Progenitor cell of endocrine pancreas (in vitro differentiated cells): ENCODE measurements around the gene SOD3. TPM values are rescaled to one million over a fixed set of nuclear protein-coding genes. Genes with fewer than 3 reads are reported as not detected.

ENCODE experiments used
- DNase-seq: peaks from one replicate; pipeline ENCODE4 v3.0.0; 2021; ENCODE audit warnings: low spot score; ENCODE audit not compliant: unreplicated experiment
- H3K27ac Mint-ChIP-seq: 2 replicates; pipeline ENCODE4 v1.8.0; 2021; ENCODE audit warnings: mild to moderate bottlenecking, moderate library complexity, mixed read lengths
- H3K27me3 Mint-ChIP-seq: 2 replicates; pipeline ENCODE4 v1.8.0; 2021; ENCODE audit warnings: mixed read lengths
- H3K36me3 Mint-ChIP-seq: 2 replicates; pipeline ENCODE4 v1.8.0; 2022; ENCODE audit warnings: mixed read lengths; ENCODE audit not compliant: insufficient read depth
- H3K4me1 Mint-ChIP-seq: 2 replicates; pipeline ENCODE4 v1.8.0; 2021; ENCODE audit warnings: low read depth, mixed read lengths
- H3K4me3 Mint-ChIP-seq: 2 replicates; pipeline ENCODE4 v1.8.0; 2021; ENCODE audit warnings: low read depth, mild to moderate bottlenecking, moderate library complexity, mixed read lengths
- H3K9me3 Mint-ChIP-seq: 2 replicates; pipeline ENCODE4 v1.8.0; 2021; ENCODE audit warnings: low read depth, mixed read lengths
- CTCF ChIP-seq: fragments of 200-600 bp; sonication (generic); IDR thresholded peaks from one replicate; pipeline ENCODE4 v1.5.0; 2021; ENCODE audit warnings: antibody characterized with exemption, mild to moderate bottlenecking; ENCODE audit not compliant: unreplicated experiment
- total RNA-seq: library from RNA; stranded (reverse); gene quantifications from 2 replicates; pipeline ENCODE4 v1.2.1, GENCODE V29; 2021

Gene SOD3
- total RNA-seq, 1 donor from 2014 or later = 6.2 TPM

GRCh38 chr4:24781999-24782745, 13.2 kb upstream of the SOD3 start:
- H3K4me1 Mint-ChIP-seq = no peaks in the 10 kb centered on the region
- DNase-seq = no peak
- no peak overlapping the region for H3K4me3 Mint-ChIP-seq
- peaks cover 17% of the 10 kb centered on the region for H3K27me3 Mint-ChIP-seq
- TF ChIP-seq CTCF = no peak
- H3K9me3 Mint-ChIP-seq = peaks cover 3% of the 10 kb centered on the region
- H3K36me3 Mint-ChIP-seq = peaks cover 1% of the 10 kb centered on the region
- H3K27ac Mint-ChIP-seq = no peak overlapping the region

- no peak overlapping the region for H3K27ac Mint-ChIP-seq
- no peak for TF ChIP-seq CTCF
- no peak for DNase-seq
- peaks cover 7% of the 10 kb centered on the region for H3K9me3 Mint-ChIP-seq
- no peak overlapping the region for H3K4me3 Mint-ChIP-seq
- peaks cover 12% of the 10 kb centered on the region for H3K27me3 Mint-ChIP-seq
- peaks cover 1% of the 10 kb centered on the region for H3K36me3 Mint-ChIP-seq
- H3K4me1 Mint-ChIP-seq = no peaks in the 10 kb centered on the region
Observed at GRCh38 chr4:24783506-24783905, 11.9 kb upstream of the SOD3 start.

GRCh38 chr4:24791043-24791442, 4.3 kb upstream of the SOD3 start:
- Mint-ChIP-seq H3K4me1 (peaks cover 32% of the 10 kb centered on the region), H3K27me3 (peaks cover 2% of the 10 kb centered on the region), H3K36me3 (peaks cover 1% of the 10 kb centered on the region), H3K27ac (no peak overlapping the region), H3K9me3 (peaks cover 9% of the 10 kb centered on the region), H3K4me3 (no peak overlapping the region)
- no peak for TF ChIP-seq CTCF
- no peak for DNase-seq

GRCh38 chr4:24792552-24792951, 2.8 kb upstream of the SOD3 start:
- no peak for DNase-seq
- no peak overlapping the region for H3K27ac Mint-ChIP-seq
- H3K9me3 Mint-ChIP-seq = peaks cover 6% of the 10 kb centered on the region
- H3K4me1 Mint-ChIP-seq = peaks cover 32% of the 10 kb centered on the region
- peaks cover 9% of the 10 kb centered on the region for H3K27me3 Mint-ChIP-seq
- no peak overlapping the region for H3K4me3 Mint-ChIP-seq
- no peaks in the 10 kb centered on the region for H3K36me3 Mint-ChIP-seq
- no peak for TF ChIP-seq CTCF

GRCh38 chr4:24793219-24794005, 2.0 kb upstream of the SOD3 start:
- H3K9me3 Mint-ChIP-seq = peaks cover 3% of the 10 kb centered on the region
- H3K27me3 Mint-ChIP-seq = peaks cover 17% of the 10 kb centered on the region

More at GRCh38 chr4:24793219-24794005, 2.0 kb upstream of the SOD3 start:
- Mint-ChIP-seq H3K36me3 (peaks cover under 1% of the 10 kb centered on the region), H3K4me1 (peaks cover 32% of the 10 kb centered on the region), H3K27ac (peak overlapping the region; percentile 53), H3K4me3 (no peak overlapping the region)
- no peak for DNase-seq
- peak; percentile 52 for TF ChIP-seq CTCF
